WI38 (cell line): Measurements from ENCODE around the gene EHD4.

Experiments used
- H3K4me3 ChIP-seq: 2 replicates; pipeline ENCODE4 v1.5.1; 2011; ENCODE audit warnings: low read depth, mild to moderate bottlenecking, control low read depth, low read length
- TF ChIP-seq, protein P1 (sequence below): IDR thresholded peaks from 2 replicates; pipeline ENCODE4 v1.5.1; 2012; ENCODE audit warnings: low read depth, mild to moderate bottlenecking, control low read depth, low read length

Gene EHD4

DNA sequence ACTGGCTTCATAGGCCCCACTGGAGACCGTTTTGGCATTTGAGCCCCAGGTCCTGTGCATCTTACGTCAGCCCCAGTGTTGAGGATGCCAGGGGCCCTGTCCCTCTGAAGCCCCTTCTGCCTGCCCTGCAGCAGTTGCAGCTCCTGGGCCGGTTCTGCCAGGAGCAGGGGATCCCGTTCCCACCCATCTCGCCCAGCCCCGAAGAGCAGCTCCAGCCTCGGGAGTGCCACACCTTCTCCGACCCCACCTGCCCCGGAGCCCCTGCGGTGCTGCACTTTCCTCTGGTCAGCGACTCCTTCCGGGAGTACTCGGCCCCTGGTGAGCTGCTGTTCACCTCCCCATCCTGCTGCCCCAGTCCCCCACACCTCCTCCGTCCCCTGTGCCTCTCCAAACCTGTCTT lies 125.2 kb downstream of the EHD4 start:
- no peak overlapping the region for H3K4me3 ChIP-seq
- TF ChIP-seq, protein P1, sequence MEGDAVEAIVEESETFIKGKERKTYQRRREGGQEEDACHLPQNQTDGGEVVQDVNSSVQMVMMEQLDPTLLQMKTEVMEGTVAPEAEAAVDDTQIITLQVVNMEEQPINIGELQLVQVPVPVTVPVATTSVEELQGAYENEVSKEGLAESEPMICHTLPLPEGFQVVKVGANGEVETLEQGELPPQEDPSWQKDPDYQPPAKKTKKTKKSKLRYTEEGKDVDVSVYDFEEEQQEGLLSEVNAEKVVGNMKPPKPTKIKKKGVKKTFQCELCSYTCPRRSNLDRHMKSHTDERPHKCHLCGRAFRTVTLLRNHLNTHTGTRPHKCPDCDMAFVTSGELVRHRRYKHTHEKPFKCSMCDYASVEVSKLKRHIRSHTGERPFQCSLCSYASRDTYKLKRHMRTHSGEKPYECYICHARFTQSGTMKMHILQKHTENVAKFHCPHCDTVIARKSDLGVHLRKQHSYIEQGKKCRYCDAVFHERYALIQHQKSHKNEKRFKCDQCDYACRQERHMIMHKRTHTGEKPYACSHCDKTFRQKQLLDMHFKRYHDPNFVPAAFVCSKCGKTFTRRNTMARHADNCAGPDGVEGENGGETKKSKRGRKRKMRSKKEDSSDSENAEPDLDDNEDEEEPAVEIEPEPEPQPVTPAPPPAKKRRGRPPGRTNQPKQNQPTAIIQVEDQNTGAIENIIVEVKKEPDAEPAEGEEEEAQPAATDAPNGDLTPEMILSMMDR, result no peak
